Measurements from ENCODE around the gene TCERG1L. TPM values are rescaled to one million over a fixed set of nuclear protein-coding genes. Genes with fewer than 3 reads are reported as not detected.

Gene TCERG1L
- polyA plus RNA-seq, 1 experiment = not detected

DNA sequence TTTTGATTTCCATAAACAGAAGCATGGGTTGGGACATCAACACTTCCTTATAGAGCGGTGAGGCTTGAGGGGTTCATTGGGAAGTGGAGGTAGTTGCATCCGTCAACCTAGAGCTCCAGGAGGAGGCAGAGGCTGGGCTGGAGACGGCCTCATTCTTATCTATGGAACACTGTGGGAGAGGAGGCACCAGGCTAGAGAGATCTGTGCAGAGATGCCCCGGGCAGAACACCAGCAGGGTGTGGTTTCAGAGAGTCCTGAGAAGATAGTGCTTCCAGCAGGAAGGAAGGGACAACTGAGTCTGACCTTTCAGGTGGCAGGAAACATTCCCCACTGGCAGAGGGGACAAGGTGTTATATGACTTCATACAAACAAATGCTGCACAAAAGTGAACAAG lies 56.7 kb downstream of the TCERG1L start:
- TF ChIP-seq, protein P1, sequence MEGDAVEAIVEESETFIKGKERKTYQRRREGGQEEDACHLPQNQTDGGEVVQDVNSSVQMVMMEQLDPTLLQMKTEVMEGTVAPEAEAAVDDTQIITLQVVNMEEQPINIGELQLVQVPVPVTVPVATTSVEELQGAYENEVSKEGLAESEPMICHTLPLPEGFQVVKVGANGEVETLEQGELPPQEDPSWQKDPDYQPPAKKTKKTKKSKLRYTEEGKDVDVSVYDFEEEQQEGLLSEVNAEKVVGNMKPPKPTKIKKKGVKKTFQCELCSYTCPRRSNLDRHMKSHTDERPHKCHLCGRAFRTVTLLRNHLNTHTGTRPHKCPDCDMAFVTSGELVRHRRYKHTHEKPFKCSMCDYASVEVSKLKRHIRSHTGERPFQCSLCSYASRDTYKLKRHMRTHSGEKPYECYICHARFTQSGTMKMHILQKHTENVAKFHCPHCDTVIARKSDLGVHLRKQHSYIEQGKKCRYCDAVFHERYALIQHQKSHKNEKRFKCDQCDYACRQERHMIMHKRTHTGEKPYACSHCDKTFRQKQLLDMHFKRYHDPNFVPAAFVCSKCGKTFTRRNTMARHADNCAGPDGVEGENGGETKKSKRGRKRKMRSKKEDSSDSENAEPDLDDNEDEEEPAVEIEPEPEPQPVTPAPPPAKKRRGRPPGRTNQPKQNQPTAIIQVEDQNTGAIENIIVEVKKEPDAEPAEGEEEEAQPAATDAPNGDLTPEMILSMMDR (IDR thresholded peaks at IDR 0.05; ENCODE audit: insufficient read depth, low read depth, low read length) = no peak
- CTCF ChIA-PET = no interaction called here

GRCh38 chr10:131253931-131254858 lies 57.3 kb downstream of the TCERG1L start:
- DNase-seq (ENCODE audit: low read depth) = no peak
- TF ChIP-seq, protein P1 (IDR thresholded peaks at IDR 0.05; ENCODE audit: insufficient read depth, low read depth, low read length) = no peak
- POLR2A ChIA-PET = no interaction called here
- no peaks in the 10 kb centered on the region for H3K36me3 ChIP-seq (ENCODE audit: control insufficient read depth, insufficient read depth, low read length)
- H3K27me3 ChIP-seq (ENCODE audit: control insufficient read depth, insufficient read depth, low read length) = no peaks in the 10 kb centered on the region
- CTCF ChIA-PET = no interaction called here
- H3K4me3 ChIP-seq (ENCODE audit: low read depth, low read length) = no peak overlapping the region

More for the DNA sequence above, 56.7 kb downstream of the TCERG1L start:
- POLR2A ChIA-PET = no interaction called here
- no peak for DNase-seq (ENCODE audit: low read depth)
- H3K4me3 ChIP-seq (ENCODE audit: low read depth, low read length) = no peak overlapping the region
- H3K36me3 ChIP-seq (ENCODE audit: control insufficient read depth, insufficient read depth, low read length) = no peaks in the 10 kb centered on the region
- H3K27me3 ChIP-seq (ENCODE audit: control insufficient read depth, insufficient read depth, low read length) = no peaks in the 10 kb centered on the region

- no peak for DNase-seq (ENCODE audit: low read depth)
- TF ChIP-seq, protein P1 (IDR thresholded peaks at IDR 0.05; ENCODE audit: insufficient read depth, low read depth, low read length) = no peak
- CTCF ChIA-PET = no interaction called here
- Histone ChIP-seq H3K36me3 (ENCODE audit: control insufficient read depth, insufficient read depth, low read length) (no peaks in the 10 kb centered on the region), H3K27me3 (ENCODE audit: control insufficient read depth, insufficient read depth, low read length) (no peaks in the 10 kb centered on the region), H3K4me3 (ENCODE audit: low read depth, low read length) (no peak overlapping the region)
- POLR2A ChIA-PET = no interaction called here
Observed at GRCh38 chr10:131252567-131253276, 58.8 kb downstream of the TCERG1L start.

DNA sequence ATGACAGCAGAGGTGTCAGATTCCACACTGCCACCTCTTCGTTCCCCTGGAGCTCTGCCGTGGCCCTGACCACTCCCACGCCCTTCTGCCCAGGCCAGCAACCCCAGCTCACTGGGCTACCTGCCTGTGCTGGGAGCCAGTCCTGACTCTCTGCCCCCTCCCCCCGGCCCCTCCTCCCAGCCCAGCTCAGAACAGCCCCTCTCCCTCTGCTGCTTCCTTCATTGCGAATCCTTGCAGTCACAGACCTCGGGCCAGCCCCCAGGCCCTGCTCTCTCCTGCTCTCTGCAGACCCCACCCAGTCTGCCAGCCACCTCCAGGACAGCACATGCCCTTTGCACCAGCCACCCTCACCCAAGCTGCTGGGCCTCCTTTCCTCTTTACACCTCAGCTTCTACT lies 60.4 kb downstream of the TCERG1L start:
- H3K27me3 ChIP-seq (ENCODE audit: control insufficient read depth, insufficient read depth, low read length) = no peaks in the 10 kb centered on the region
- CTCF ChIA-PET = no interaction called here

More for the DNA sequence above, 60.4 kb downstream of the TCERG1L start:
- POLR2A ChIA-PET = no interaction called here
- Histone ChIP-seq H3K4me3 (ENCODE audit: low read depth, low read length) (no peak overlapping the region), H3K36me3 (ENCODE audit: control insufficient read depth, insufficient read depth, low read length) (no peaks in the 10 kb centered on the region)
- TF ChIP-seq, protein P1 (IDR thresholded peaks at IDR 0.05; ENCODE audit: insufficient read depth, low read depth, low read length) = no peak
- no peak for DNase-seq (ENCODE audit: low read depth)

All from BJ (cell line).